Measurements from ENCODE around the gene KISS1R. TPM values are rescaled to one million over a fixed set of nuclear protein-coding genes. Genes with fewer than 3 reads are reported as not detected.

KISS1R gene
- total RNA-seq, 4 donors from 2014 or later: not detected

DNA sequence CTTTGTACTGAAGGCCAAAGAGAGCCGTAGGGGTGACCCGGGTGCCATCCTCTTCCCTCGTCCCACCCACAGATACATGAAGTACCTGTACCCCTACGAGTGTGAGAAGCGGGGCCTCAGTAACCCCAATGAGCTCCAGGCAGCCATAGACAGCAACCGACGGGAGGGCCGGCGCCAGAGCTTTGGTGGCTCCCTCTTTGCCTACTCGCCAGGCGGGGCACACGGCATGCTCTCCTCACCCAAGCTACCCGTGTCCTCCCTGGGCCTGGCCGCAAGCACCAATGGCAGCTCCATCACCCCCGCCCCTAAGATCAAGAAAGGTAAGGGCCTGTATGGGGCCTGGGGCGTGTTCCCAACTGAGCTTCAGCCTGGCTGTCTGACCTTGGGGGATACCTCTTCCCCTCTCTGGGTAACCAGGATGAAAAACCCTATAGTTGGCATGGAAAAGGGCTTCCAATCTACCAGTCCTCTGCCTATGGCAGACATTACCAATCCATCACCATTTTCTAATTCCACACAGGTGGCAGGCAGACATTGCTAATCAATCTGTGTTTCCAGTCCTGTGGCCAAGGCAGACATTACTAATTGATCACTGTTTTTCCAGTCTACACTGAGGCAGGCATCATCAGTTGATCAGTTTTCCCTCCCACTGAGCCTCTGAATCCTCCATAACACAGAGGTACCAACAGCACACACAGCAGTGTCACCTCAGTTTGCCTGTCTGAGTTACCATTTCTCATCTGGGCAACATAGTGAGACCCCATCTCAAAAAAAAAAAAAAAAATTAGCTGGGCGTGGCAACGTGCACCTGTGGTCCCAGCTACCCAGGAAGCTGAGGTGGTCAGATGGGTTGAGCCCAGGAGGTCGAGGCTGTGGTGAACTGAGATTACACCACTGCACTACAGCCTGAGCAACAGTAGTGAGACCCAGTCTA is 47.9 kb downstream of the KISS1R start:
- TF ChIP-seq, protein P1, sequence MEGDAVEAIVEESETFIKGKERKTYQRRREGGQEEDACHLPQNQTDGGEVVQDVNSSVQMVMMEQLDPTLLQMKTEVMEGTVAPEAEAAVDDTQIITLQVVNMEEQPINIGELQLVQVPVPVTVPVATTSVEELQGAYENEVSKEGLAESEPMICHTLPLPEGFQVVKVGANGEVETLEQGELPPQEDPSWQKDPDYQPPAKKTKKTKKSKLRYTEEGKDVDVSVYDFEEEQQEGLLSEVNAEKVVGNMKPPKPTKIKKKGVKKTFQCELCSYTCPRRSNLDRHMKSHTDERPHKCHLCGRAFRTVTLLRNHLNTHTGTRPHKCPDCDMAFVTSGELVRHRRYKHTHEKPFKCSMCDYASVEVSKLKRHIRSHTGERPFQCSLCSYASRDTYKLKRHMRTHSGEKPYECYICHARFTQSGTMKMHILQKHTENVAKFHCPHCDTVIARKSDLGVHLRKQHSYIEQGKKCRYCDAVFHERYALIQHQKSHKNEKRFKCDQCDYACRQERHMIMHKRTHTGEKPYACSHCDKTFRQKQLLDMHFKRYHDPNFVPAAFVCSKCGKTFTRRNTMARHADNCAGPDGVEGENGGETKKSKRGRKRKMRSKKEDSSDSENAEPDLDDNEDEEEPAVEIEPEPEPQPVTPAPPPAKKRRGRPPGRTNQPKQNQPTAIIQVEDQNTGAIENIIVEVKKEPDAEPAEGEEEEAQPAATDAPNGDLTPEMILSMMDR (IDR thresholded peaks at IDR 0.05): no peak
- TF ChIP-seq EP300 (IDR thresholded peaks at IDR 0.05) (no peak), POLR2A (IDR thresholded peaks at IDR 0.05) (no peak)
- Histone ChIP-seq H3K27me3 (peaks cover 0 to 7% of the 10 kb centered on the region in 2 donors), H3K27ac (no peak overlapping the region), H3K36me3 (peaks cover 0 to 51% (median 7%) of the 10 kb centered on the region in 3 donors), H3K9me3 (no peaks in the 10 kb centered on the region), H3K4me1 (peaks cover 0 to 3% (median 0%) of the 10 kb centered on the region in 4 donors), H3K4me3 (no peak overlapping the region)
- 95 to 96% methylated on average over 13 to 17 of the region's 19 CpGs for WGBS, 2 donors
- DNase-seq (ENCODE audit: low spot score in 2 of 2): no peak

DNA sequence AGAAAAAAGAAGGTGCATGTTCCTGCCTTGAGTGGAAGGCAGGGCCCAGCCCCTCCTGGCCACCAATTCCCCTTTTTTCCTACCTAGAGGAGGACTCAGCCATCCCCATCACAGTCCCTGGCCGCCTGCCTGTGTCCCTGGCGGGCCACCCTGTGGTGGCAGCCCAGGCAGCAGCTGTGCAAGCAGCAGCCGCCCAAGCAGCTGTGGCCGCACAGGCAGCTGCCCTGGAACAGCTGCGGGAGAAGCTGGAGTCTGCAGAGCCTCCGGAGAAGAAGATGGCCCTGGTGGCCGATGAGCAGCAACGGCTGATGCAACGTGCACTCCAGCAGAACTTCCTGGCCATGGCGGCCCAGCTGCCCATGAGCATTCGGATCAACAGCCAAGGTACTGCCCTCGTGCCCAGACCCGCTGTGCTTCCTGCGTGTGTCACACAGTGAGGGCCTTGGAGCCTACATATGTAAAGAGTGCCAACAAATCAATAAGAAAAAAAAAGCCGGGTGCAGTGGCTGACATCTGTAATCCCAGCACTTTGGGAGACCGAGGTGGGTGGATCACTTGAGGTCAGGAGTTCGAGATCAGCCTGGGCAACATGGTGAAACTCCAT is 49.5 kb downstream of the KISS1R start:
- DNase-seq (ENCODE audit: low spot score in 2 of 2): no peak
- TF ChIP-seq EP300 (IDR thresholded peaks at IDR 0.05) (no peak), POLR2A (IDR thresholded peaks at IDR 0.05) (no peak)
- TF ChIP-seq, protein P1 (IDR thresholded peaks at IDR 0.05): no peak
- peaks cover 0 to 3% (median 0%) of the 10 kb centered on the region in 4 donors for H3K4me1 ChIP-seq
- 86 to 93% methylated on average over 15 to 17 of the region's 17 CpGs for WGBS, 2 donors
- H3K4me3 ChIP-seq: no peak overlapping the region
- H3K9me3 ChIP-seq: peaks cover 0 to 11% (median 3%) of the 10 kb centered on the region in 4 donors
- H3K27me3 ChIP-seq: no peaks in the 10 kb centered on the region
- H3K27ac ChIP-seq: no peak overlapping the region
- H3K36me3 ChIP-seq: peaks cover 0 to 67% (median 7%) of the 10 kb centered on the region in 3 donors

Small RNA genes lying within 50 kb of the gene (small RNA-seq; reads per million reads assigned to genes)
- not detected for gene RNU6-9

Other genes starting within 250 kb of the KISS1R start
- gene FSTL3, start 240.9 kb upstream of the KISS1R start, total RNA-seq: 100 to 1,000 TPM; 582 to 977 (median 642) TPM
- not detected for gene PRSS57, start 221.9 kb upstream of the KISS1R start, total RNA-seq
- 100 to 1,000 TPM in 1 of 4 donors, 10 to 100 TPM in 3; 65.7 to 101 (median 98.0) TPM for gene PALM, start 208.4 kb upstream of the KISS1R start, total RNA-seq
- under 1 TPM in 2 of 4 donors, not detected in 2; 0.20 to 0.30 TPM for gene MISP, start 166.2 kb upstream of the KISS1R start, total RNA-seq
- 100 to 1,000 TPM; 118 to 205 (median 141) TPM for gene PTBP1, start 119.9 kb upstream of the KISS1R start, total RNA-seq
- gene PLPPR3, start 95.4 kb upstream of the KISS1R start, total RNA-seq: not detected
- under 1 TPM in 1 of 4 donors, not detected in 3; 0.42 TPM for gene AZU1, start 89.5 kb upstream of the KISS1R start, total RNA-seq
- not detected for gene PRTN3, start 76.3 kb upstream of the KISS1R start, total RNA-seq
- gene ELANE, start 65.0 kb upstream of the KISS1R start, total RNA-seq: 10 to 100 TPM in 1 of 4 donors, 1 to 10 TPM in 2, under 1 TPM in 1; 0.66 to 12.6 (median 4.2) TPM
- 1,000 to 10,000 TPM; 1,040 to 7,538 (median 2,843) TPM for gene CFD, start 57.7 kb upstream of the KISS1R start, total RNA-seq
- 10 to 100 TPM; 49.6 to 67.5 (median 53.9) TPM for gene MED16, start 24.1 kb upstream of the KISS1R start, total RNA-seq
- gene RNU6-9, start 23.8 kb upstream of the KISS1R start, total RNA-seq: not detected
- gene R3HDM4, start 4.1 kb upstream of the KISS1R start, total RNA-seq: 10 to 100 TPM; 30.2 to 47.7 (median 37.6) TPM
- gene ARID3A, start 8.7 kb downstream of the KISS1R start, total RNA-seq: 10 to 100 TPM in 3 of 4 donors, 1 to 10 TPM in 1; 8.1 to 15.3 (median 12.5) TPM
- gene WDR18, start 67.0 kb downstream of the KISS1R start, total RNA-seq: 10 to 100 TPM; 23.3 to 90.6 (median 52.8) TPM
- gene GRIN3B, start 83.1 kb downstream of the KISS1R start, total RNA-seq: 1 to 10 TPM in 1 of 4 donors, not detected in 3; 2.4 TPM
- 100 to 1,000 TPM; 229 to 459 (median 325) TPM for gene TMEM259, start 103.8 kb downstream of the KISS1R start, total RNA-seq
- not detected for gene RNU6-2, start 104.2 kb downstream of the KISS1R start, total RNA-seq
- 100 to 1,000 TPM in 1 of 4 donors, 10 to 100 TPM in 3; 69.9 to 122 (median 79.4) TPM for gene CNN2, start 109.3 kb downstream of the KISS1R start, total RNA-seq
- 10 to 100 TPM in 3 of 4 donors, 1 to 10 TPM in 1; 9.6 to 25.8 (median 13.7) TPM for gene ABCA7, start 122.8 kb downstream of the KISS1R start, total RNA-seq
- 10 to 100 TPM; 28.4 to 66.9 (median 38.6) TPM for gene ARHGAP45, start 149.8 kb downstream of the KISS1R start, total RNA-seq
- 100 to 1,000 TPM in 3 of 4 donors, 10 to 100 TPM in 1; 81.6 to 136 (median 121) TPM for gene POLR2E, start 178.0 kb downstream of the KISS1R start, total RNA-seq
- 100 to 1,000 TPM; 337 to 518 (median 493) TPM for gene GPX4, start 186.7 kb downstream of the KISS1R start, total RNA-seq